HT-29 (cell line): ENCODE results near the gene PDXP. TPM values are rescaled to one million over a fixed set of nuclear protein-coding genes. Genes with fewer than 3 reads are reported as not detected.
A peak's percentile ranks its signal among the peaks of the same experiment; 100 is the strongest.
"Not testable (repeated sequence)": the region's sequence is repeated elsewhere in the genome, so short reads cannot be mapped to it uniquely, and the experiment has no call there.

Experiments used
- DNase-seq: peaks from one replicate; pipeline ENCODE4 v3.0.0-alpha.2; 2015; ENCODE audit warnings: low spot score
- total RNA-seq: library from RNA; depleted of rRNA; stranded (reverse); fragments of >200 nt; shearing (Covaris generic); gene quantifications from 2 replicates; pipeline ENCODE4 v1.2.3, GENCODE V29; 2014; rRNA removed

The PDXP gene, protein sequence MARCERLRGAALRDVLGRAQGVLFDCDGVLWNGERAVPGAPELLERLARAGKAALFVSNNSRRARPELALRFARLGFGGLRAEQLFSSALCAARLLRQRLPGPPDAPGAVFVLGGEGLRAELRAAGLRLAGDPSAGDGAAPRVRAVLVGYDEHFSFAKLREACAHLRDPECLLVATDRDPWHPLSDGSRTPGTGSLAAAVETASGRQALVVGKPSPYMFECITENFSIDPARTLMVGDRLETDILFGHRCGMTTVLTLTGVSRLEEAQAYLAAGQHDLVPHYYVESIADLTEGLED
- total RNA-seq, result 25.4 and 33.0 TPM in 2 replicates

DNA sequence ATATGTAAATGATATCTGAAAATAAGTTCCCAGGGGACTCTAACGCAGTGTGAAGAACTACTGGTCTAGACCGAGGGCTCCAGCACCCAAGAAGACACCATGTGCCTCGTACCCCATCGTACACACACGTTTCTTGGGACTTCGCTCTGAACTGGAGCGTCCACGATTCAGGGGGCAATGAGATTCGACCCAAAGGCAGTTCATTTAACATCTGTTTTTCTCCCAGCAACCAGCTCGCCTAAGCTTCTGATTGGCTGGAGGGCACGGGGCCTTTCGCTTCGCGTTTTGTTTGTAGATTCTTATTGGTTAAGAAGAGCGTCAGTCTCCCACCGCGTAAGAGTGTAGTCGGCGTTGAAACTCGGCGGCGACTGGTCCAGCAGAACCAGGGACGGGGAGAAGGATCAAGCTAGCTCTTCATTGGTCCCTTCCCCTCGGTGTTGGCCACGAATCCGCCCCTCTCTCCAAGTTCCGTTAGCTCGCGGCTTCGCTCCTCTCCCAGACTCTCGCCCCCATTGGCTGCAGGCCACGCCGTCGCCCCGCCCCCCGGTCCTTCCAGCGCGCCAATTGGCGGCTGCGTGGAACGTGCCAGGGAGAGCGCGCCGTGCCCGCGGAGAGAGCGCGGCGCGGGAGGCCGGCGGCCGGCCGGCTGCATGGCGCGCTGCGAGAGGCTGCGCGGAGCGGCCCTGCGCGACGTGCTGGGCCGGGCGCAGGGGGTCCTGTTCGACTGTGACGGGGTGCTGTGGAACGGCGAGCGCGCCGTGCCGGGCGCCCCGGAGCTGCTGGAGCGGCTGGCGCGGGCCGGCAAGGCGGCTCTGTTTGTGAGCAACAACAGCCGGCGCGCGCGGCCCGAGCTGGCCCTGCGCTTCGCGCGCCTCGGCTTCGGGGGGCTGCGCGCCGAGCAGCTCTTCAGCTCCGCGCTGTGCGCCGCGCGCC, at the start of gene PDXP:
PDXP (plus strand) TSS at position 591 of the 933 bp plus-strand sequence; CDS start at position 651, 60 bp downstream.
- peak; percentile 96 for DNase-seq

DNA sequence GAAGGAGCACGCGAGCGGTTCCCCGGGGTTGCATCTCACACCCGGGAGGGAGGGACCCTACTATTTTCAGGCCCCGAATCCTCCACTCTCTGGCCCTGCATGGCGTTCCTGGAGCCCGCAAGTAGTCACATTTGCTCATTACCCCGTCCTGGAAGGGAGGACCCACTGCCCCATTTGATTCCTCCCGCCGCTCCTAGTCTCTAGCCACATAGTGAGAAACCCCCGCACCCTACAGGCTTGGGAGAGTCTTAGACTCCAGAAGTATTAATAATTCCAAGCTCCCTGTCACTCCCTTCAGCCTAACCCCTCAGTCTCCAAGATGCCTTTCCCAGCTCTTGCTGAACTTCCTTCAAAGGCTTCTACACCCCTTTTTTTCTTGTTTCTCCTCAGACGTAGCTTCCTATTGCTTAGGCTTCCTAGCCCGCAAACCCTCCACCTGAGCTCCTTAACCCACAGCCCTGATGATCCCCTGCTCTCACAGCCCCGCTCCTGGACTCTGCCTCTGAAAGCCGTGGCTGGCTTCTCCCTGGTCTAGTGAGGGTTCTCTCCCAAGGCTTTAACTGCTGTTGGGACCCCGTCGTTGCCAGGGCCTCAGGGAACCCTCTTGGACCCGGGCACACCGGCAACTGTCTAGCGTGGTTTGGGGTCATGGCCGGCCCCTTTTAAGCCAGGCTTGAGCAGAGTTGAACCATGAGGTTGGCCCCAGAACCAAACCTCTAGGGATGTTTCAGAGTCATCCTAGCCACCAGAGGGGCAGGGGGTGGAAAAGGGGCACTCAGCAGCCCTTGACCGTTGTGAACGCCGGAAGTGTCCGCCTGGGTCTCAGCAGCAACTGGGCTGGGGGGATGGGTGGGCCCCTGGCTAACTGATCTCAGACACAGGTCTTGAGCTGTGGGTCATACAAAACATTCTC, 49.0 kb upstream of the PDXP start:
- DNase-seq, result peak; percentile 13

DNA sequence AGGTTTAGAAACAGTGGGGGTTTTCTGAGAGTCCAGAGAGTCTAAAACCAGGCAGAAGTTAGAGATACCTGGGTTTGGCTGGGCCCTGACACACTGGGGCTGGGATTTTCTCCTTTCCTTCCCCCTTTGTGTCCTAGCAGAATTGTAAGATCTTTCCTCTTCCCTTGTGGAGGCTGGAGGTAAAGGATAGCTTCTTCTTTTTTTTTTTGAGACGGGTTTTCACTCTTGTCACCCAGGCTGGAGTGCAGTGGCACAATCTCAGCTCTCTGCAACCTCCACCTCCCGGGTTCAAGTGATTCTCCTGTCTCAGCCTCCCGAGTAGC, 48.4 kb upstream of the PDXP start:
- not testable (repeated sequence) for DNase-seq

DNA sequence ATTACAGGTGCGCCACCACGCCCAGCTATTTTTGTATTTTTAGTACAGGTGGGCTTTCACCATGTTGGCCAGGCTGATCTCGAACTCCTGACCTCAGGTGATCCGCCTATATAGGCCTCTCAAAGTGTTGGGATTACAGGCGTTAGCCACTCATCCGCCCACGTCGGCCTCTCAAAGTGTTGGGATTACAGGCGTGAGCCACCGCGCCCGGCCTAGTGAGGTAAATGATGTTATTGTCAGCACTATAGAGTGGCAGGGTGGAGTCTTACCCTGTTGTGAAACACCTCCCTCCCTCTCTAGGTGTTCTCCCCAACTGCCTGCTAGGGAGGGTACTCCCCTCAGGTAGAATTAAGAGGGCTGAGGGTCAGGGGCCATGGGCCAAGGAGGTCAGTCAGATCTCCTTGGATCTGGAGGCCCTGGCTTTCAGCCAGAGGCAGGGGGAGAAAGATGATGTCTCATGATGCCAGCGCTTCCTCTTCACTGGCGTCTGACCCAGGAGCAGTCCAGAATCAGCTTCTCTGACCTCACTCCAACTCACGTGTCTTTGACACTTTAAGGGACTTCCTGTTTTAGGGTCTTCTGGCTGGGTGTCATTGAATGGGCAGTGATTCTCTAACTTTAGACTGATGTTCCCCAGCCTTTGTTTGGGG, 47.9 kb upstream of the PDXP start:
- no peak for DNase-seq

DNA sequence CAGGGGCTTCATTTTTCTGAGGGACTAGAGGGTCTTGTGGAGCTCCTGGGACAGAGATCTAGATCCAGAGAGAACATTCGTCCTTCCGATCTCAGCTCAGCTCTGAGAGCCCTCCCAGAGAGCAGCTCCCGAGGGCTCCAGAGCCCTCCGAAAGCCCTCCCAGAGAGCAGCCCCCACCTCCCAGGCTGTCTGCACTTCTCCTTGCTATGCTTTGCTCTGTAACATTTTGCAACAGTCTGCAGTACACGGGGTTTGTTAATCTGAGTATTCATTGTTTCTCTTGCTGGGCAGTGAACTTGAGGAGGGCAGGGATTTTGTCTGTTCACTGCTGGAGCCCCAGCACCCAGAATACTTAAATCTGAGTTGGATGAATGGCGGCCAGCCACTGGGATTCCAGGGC, 47.3 kb upstream of the PDXP start:
- no peak for DNase-seq

DNA sequence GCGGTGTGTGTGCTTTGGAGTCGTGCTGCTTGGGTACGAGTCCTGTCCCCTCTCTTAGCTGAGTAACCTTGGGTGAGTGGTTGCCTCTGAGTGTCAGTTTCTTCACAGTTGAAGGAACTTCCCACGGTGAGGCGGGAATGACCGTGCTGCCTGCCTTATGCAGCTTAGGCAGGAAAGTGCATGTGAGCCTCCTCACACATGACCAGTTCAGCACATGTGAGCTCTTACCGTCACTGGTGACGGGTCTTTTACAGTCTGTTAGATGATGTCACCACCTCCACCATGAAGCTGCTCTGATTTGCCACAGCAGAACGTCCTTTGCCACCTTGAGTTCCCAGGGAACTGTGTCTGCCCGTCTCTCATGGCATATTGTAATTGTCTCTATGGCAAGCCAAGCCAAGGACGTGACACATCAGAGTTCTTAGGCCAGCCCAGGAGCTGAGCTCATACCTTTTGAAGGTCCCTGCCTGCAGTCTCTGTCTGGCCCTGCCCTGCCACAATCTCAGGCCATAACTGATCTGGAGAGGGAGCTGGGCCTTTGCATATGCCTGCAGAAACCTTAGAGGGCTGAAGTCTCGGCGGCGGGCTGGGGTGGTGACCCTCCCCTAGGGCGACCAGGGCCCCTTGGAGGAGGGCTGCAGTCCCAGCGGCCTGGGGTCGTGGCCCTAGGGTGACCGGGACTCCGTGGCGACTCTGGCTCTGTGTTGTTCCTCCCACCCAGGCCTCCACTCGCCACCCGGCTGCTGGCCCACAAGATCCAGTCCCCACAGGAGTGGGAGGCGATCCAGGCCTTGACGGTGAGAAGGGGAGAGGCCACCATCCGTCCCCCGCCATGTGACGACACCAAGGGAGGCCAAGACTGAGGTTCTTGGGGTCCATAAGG, 42.1 kb upstream of the PDXP start:
- no peak for DNase-seq

DNA sequence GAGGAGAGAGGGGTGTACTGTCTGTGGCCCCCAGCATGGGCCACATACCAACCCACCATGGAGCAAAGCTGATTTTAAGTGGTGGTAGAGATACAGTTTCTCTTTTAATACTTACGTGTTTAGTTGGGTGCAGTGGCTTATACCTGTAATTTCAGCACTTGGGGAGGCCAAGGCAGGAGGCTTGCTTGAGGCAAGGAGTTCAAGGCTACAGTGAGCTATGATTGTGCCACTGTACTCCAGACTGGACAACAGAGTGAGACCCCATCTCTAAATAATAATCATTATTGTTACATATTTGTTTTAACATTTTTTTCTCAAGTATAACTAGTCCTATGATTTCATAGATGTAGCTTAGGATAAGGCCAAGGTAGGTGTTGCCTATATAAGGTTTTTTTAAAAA, 41.1 kb upstream of the PDXP start:
- DNase-seq, result no peak

DNA sequence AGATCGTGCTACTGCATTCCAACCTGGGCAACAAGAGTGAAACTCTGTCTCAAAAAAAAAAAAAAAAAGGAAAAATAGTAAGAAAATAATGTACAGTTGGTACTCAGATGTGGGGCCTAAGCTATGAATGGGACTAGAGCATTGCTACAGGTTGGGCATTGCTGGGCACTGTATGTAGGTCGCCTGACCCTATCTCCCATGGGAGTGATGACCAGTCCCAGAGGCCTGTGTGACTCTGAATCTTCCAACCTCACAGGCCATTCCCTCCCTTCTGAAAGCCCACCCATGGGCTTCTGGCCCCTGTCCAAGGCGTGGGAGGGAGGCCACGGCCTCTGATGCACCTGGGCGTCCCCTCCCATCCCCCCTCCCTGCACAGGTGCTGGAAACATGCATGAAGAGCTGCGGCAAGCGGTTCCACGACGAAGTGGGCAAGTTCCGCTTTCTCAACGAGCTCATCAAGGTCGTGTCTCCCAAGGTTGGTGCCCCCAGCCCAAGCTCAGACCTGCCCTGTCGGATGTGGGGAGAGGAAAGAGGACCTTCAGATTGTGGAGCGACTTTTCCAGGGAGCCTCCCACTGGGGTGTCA, 40.4 kb upstream of the PDXP start:
- no peak for DNase-seq

DNA sequence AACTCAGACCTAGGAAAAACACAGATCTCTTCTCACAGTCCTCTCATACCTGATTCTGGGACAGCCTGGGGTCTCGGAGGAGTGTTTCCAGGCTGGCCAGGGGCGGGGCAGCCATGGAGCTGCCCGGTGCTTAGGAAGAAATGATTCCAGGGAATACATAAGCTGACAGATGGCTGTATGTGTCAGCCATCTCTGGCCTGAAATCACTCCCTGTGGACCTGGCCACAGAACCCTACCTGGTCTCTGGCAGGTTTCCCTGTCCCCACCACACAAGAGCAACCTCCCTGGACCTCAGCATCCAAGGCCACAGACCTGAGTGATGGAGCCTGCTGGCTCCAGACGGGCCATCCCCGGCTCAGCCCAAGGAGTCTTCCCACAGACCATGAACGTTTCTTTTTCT, 39.8 kb upstream of the PDXP start:
- no peak for DNase-seq

DNA sequence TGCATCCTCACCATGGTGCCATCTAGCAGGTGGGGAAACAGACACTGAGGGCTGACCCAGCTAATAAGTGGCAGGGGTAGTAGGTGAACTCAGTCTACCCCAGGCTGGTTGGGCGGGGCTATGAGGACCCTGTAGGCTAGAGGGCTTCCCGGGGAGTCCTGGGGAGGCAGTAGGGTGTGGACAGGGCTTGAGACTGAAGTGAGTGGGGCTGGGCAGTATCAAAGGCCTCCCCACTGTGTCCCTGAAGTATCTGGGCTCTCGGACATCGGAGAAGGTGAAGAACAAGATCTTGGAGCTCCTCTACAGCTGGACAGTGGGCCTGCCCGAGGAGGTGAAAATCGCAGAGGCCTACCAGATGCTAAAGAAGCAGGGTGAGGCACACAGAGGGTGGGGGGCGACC, 38.5 kb upstream of the PDXP start:
- no peak for DNase-seq

DNA sequence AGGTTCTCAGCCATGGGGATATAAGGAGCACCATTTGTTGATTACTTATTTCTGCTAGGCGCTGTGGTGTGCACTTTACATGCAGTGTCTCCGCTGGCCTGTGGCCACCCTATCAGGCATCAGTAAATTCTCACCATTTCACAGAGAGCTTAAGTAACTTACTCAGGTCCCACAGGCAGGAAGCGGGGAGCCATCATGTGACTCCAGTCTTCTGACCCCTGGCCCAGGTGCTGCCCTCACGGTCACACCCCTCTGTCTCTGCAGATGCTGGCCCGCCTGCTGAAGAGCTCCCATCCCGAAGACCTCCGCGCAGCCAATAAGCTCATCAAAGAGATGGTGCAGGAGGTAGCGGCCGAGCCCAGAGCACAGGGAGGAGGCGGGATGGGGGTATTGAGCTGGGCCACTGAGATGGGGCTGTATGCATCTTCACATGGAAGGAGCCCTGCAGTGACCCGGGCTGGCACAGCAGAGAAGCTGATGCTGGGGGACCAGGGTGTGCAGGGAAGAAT, 37.1 kb upstream of the PDXP start:
- no peak for DNase-seq

DNA sequence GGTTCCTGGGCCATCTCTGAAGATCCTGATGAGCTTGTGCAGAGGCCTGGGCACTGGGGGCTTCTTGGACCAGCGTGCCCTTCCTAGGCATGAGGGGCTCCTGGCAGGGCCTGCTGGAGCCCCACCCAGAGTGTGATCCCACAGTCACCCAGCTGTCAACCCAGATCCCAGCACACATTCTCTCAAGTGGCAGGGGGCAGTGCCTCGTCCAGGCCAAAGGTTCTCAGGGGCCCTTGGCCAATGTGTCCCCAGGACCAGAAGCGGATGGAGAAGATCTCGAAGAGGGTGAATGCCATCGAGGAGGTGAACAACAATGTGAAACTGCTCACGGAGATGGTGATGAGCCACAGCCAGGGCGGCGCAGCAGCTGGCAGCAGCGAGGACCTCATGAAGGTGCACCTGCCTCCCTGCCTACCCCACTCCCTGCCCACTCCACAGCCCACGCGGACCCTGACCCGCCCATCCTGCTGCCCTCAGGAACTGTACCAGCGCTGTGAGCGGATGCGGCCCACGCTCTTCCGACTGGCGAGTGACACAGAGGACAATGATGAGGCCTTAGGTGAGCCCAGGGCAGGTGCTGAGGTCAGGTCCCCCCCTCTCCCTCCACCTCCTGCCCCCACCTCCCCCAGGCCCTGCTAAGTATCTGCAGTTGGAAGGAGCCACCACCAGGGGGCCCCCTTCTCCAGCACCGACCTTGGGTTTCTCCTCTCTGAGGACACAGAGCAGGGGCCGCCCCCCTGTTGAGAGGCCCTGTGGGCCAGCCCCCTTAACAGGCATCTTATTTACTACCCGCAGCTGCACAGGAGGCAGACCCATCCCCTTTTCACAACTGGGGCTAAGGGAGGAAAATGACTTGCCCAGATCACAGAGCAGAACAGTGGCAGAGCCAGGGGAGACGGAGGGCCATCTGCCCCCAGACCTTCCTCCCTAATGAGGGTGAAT, 35.2 kb upstream of the PDXP start:
- peak; percentile 32 for DNase-seq

DNA sequence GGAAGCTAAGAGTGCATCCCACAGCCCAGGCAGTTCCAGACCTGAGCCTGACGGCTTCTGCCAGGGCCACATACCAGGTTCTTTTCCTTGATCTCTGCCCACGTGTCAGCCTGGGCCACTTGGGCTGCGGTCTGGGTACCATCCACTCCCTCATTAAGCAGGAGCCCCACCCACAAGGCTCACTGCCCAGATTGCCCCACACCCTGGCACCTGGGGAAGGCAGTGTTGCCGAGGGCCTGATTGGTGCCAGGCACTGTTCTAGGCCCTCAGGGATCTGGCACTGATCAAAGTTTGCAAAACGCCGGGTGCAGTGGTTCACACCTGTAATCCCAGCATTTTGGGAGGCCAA, 34.5 kb upstream of the PDXP start:
- DNase-seq, result no peak

DNA sequence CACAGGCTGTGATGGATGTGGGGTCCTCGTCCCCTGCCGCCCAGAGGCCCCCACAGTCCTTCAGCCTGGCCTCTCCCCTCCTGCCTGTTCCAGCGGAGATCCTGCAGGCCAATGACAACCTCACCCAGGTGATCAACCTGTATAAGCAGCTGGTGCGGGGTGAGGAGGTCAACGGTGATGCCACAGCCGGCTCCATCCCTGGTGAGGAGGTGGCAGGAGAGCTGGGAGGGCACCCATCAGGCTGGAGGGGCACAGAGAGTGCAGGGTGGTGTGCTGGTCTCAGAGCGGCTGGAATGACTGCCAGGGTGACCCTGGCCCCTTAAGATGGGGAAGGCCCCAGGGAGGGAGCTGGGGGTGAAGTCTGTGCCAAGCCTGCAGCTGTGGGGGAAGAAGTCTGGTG, 33.6 kb upstream of the PDXP start:
- DNase-seq, result no peak

DNA sequence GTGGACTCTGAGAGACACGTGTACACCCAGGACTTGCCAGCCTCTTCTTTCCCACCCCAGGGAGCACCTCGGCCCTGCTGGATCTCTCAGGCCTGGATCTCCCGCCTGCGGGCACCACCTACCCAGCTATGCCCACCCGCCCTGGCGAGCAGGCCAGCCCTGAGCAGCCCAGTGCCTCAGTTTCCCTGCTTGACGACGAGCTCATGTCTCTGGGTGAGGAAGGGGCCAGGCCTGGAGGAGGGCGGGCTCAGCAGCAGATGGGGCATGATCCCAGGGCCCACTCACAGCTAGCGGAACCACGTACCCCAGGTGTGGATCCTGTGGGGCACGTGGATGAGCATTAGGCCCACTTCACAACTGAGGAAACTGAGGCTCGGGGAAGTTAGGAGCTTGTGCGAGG, 32.8 kb upstream of the PDXP start:
- no peak for DNase-seq

DNA sequence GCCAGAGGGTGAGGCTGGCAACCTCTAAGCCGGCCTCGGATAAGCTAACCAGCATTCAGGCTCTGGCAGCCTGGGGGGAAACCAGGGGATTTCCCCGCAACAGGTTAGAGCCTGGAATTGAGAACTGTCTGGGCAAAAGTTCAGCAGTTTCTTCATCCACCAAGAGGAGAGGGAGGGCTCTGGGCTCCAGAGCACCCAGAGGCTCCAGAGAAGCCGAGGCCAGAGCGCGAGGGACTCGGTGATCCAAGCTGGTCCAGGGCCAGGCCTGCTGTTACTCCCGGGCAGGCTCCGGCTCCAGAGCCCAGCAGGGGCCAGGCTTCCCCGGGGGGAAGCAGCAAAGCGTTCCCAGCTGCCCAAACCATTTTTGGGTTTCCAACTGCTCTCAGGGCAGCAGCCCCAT, 32.4 kb upstream of the PDXP start:
- DNase-seq, result no peak

DNA sequence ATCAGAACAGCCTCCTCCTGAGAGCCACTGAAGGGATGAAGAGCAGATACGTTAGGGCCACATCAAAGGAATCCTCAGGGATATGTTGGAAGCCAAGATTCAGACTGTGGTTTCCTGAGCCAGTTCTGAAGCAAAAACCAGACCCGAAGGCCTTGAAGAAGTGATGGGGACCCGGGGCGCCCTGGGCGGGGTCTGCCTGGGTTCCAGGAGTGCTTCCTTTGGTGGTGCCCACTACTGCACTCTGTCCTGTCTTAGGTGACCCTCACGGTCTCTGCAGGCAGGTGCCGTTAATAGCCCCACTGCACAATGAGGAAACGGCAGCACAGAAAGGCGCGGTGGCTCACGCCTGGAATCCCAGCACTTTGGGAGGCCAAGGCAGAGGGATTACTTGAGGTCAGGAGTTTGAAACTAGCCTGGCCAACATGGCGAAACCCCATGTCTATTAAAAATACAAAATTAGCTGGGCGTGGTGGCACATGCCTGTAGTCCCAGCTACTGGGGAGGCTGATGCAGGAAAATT, 31.9 kb upstream of the PDXP start:
- no peak for DNase-seq

DNA sequence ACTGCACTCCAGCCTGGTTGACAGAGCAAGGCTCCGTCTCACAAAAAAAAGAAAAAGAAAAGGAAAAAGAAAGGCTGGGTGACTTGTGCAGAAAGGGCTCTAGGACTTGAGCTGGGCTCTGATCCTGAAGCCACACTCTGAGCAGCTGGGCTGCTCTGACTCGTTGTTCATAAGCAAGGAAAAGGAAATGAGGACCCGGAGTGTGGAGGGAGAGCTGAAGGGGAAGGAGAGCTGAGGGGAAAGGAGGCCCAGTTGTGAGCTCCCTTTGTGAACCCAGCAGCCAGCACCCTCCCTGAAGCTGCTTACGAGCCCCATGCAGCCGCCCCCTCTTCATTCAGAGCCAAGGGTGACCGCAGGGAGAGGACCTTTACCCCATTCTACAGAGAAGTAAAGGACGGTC, 31.4 kb upstream of the PDXP start:
- no peak for DNase-seq

DNA sequence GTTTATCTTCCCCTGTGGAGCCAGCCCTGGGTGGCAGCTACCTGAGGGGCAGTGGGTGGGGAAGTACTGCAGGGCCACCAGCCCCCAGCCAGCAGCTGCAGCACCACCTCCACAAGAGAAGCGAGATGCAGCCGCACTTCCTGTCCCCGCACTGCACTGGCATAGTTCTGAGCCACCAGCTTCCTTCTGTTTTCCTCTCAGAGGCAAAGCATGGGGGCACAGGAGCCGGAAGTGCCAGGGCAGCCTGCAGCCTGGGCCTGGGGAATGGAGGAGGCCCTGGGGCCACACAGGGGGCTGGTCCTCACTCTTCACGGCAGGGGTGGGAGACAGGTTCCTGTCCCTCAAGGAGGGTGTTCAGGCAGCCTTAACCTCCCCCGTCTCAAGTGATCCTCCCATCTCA, 31.0 kb upstream of the PDXP start:
- DNase-seq, result no peak
